OCI-LY3 (cell line): Measurements from ENCODE around the gene PIGT.

Source experiments
- CTCF ChIP-seq: fragments of 200-600, 300-600 bp; sonication (generic); IDR thresholded peaks from 2 replicates; pipeline ENCODE4 v1.5.1; 2014; ENCODE audit warnings: antibody characterized with exemption, low read length, low read depth
- EZH2phosphoT487 ChIP-seq: fragments of 200-600 bp; shearing (Covaris generic); IDR thresholded peaks from 2 replicates; pipeline ENCODE4 v1.6.1; 2018; ENCODE audit warnings: antibody characterized with exemption, mixed run types, low read depth

GRCh38 chr20:45415822-45416637 is at the start of gene PIGT:
- TF ChIP-seq CTCF (no peak), EZH2phosphoT487 (no peak)
